ENCODE data around the gene NUTM1. TPM values are rescaled to one million over a fixed set of nuclear protein-coding genes. Genes with fewer than 3 reads are reported as not detected.
A peak's percentile ranks its signal among the peaks of the same experiment; 100 is the strongest.

Gene NUTM1
- total and polyA plus RNA-seq, 2 donors (not counting 1 experiment from before 2014, with no cell fraction given): not detected

- intact Hi-C loops (cut with micrococcal nuclease): loop anchor here (1.0 to 2.0 kb wide), 3 partner anchors 11 to 16 kb away; no protein-coding TSS in a partner anchor
- Histone ChIP-seq H3K4me2 (replicated peaks; ENCODE audit: low read depth, low read length, poor library complexity, severe bottlenecking) (peak overlapping the region; percentile 69), H4K20me1 (ENCODE audit: control insufficient read depth, insufficient read depth, low read length, poor library complexity, severe bottlenecking) (peaks cover 18% of the 10 kb centered on the region), H2AFZ (ENCODE audit: insufficient read depth, low read depth, low read length, poor library complexity, severe bottlenecking) (peak overlapping the region; percentile 75), H3K9ac (ENCODE audit: low read length) (peak overlapping the region; percentile 81), H3K36me3 (replicated peaks in 1 of 2; ENCODE audit: control extremely low read depth in 1 of 2, control insufficient read depth in 1 of 2, extremely low read depth in 1 of 2, insufficient read depth in 2 of 2, low read length in 1 of 2) (peaks cover 0 to 15% of the 10 kb centered on the region in 2 experiments), H3K79me2 (ENCODE audit: control insufficient read depth, insufficient read depth, low read length) (peaks cover 96% of the 10 kb centered on the region), H3K27me3 (replicated peaks in 1 of 4; ENCODE audit: control extremely low read depth in 1 of 4, control insufficient read depth in 3 of 4, insufficient read depth in 4 of 4, low read length in 3 of 4) (no peaks in the 10 kb centered on the region), H3K9me3 (ENCODE audit: control extremely low read depth in 1 of 3, control insufficient read depth in 2 of 3, insufficient read depth in 1 of 3, low read length in 2 of 3) (peaks cover 0 to 5% (median 0%) of the 10 kb centered on the region in 3 donors), H3K27ac (ENCODE audit: low read length in 2 of 2) (peak overlapping the region; percentile 41 to 81), H3K4me3 (ENCODE audit: control extremely low read depth in 1 of 5, extremely low read depth in 1 of 5, insufficient read depth in 1 of 5, low read depth in 2 of 5, low read length in 4 of 5) (peak overlapping the region; percentile 45 to 88 (median 70)), H3K4me1 (ENCODE audit: control insufficient read depth in 2 of 2, insufficient read depth in 2 of 2, low read length in 2 of 2) (peaks cover 24 to 30% of the 10 kb centered on the region in 2 donors)
- Mint-ChIP-seq H3K27ac (peak overlapping the region; percentile 76), H3K4me3 (peak overlapping the region; percentile 89), H3K4me1 (peaks cover 65% of the 10 kb centered on the region), H3K27me3 (no peaks in the 10 kb centered on the region), H3K9me3 (ENCODE audit: insufficient read depth) (no peaks in the 10 kb centered on the region)
- ATAC-seq (ENCODE audit: low read depth): peak; percentile 77
- ChIA-PET POLR2A (interaction anchor here (0.6 to 1.2 kb wide), 7 partner anchors 10 to 217 kb away, joined by 3 to 8 read pairs (median 4); partner anchors contain the start of genes EMC7, PGBD4 and SLC12A6), CTCF (interaction anchor here (0.6 to 1.1 kb wide), 7 partner anchors 18 to 117 kb away, joined by 3 to 5 read pairs (median 3); partner anchors contain the start of genes LPCAT4, NOP10, NUTM1 and SLC12A6)
- 4% methylated on average over 6 of the region's 10 CpGs for WGBS (ENCODE audit: insufficient coverage)
- DNase-seq: peak; percentile 52
- TF ChIP-seq EZH2 (IDR thresholded peaks at IDR 0.05; ENCODE audit: borderline replicate concordance, insufficient read depth, low read depth, low read length, poor library complexity, severe bottlenecking) (no peak), CTCF (IDR thresholded peaks at IDR 0.05) (no peak)
Observed at GRCh38 chr15:34318277-34319079, 24.6 kb upstream of the NUTM1 start.

GRCh38 chr15:34323217-34323616 lies 19.9 kb upstream of the NUTM1 start:
- H3K4me1 Mint-ChIP-seq: peaks cover 70% of the 10 kb centered on the region
- no peak overlapping the region for H3K4me3 ChIP-seq (ENCODE audit: control extremely low read depth in 1 of 5, extremely low read depth in 1 of 5, insufficient read depth in 1 of 5, low read depth in 2 of 5, low read length in 4 of 5)
- POLR2A ChIA-PET: no interaction called here
- no peaks in the 10 kb centered on the region for H3K27me3 Mint-ChIP-seq
- no peak for TF ChIP-seq EZH2 (IDR thresholded peaks at IDR 0.05; ENCODE audit: borderline replicate concordance, insufficient read depth, low read depth, low read length, poor library complexity, severe bottlenecking)
- no peak for TF ChIP-seq CTCF (IDR thresholded peaks at IDR 0.05)
- no peak overlapping the region for H3K4me3 Mint-ChIP-seq
- H3K79me2 ChIP-seq (ENCODE audit: control insufficient read depth, insufficient read depth, low read length): peaks cover 89% of the 10 kb centered on the region
- H3K4me2 ChIP-seq (replicated peaks; ENCODE audit: low read depth, low read length, poor library complexity, severe bottlenecking): no peak overlapping the region
- CTCF ChIA-PET: no interaction called here
- H3K9me3 ChIP-seq (ENCODE audit: control extremely low read depth in 1 of 3, control insufficient read depth in 2 of 3, insufficient read depth in 1 of 3, low read length in 2 of 3): peaks cover 0 to 6% (median 0%) of the 10 kb centered on the region in 3 donors
- no peaks in the 10 kb centered on the region for H3K36me3 ChIP-seq (replicated peaks in 1 of 2; ENCODE audit: control extremely low read depth in 1 of 2, control insufficient read depth in 1 of 2, extremely low read depth in 1 of 2, insufficient read depth in 2 of 2, low read length in 1 of 2)
- intact Hi-C loops (cut with micrococcal nuclease): no loop called here
- no peak overlapping the region for H3K27ac Mint-ChIP-seq
- ATAC-seq (ENCODE audit: low read depth) (no peak), DNase-seq (no peak)
- H2AFZ ChIP-seq (ENCODE audit: insufficient read depth, low read depth, low read length, poor library complexity, severe bottlenecking): no peak overlapping the region
- 97% methylated on average over 10 of the region's 10 CpGs for WGBS (ENCODE audit: insufficient coverage)
- H4K20me1 ChIP-seq (ENCODE audit: control insufficient read depth, insufficient read depth, low read length, poor library complexity, severe bottlenecking): no peaks in the 10 kb centered on the region
- H3K4me1 ChIP-seq (ENCODE audit: control insufficient read depth in 2 of 2, insufficient read depth in 2 of 2, low read length in 2 of 2): peaks cover 36 to 55% of the 10 kb centered on the region in 2 donors
- H3K9me3 Mint-ChIP-seq (ENCODE audit: insufficient read depth): no peaks in the 10 kb centered on the region
- H3K27ac ChIP-seq (ENCODE audit: low read length in 2 of 2): peak overlapping the region in 1 of 2 donors; percentile 24
- no peaks in the 10 kb centered on the region for H3K27me3 ChIP-seq (replicated peaks in 1 of 4; ENCODE audit: control extremely low read depth in 1 of 4, control insufficient read depth in 3 of 4, insufficient read depth in 4 of 4, low read length in 3 of 4)
- no peak overlapping the region for H3K9ac ChIP-seq (ENCODE audit: low read length)

All from B cell (primary cell).